Left kidney (tissue), 8 donors: ENCODE results near the gene SHF. TPM values are rescaled to one million over a fixed set of nuclear protein-coding genes. Genes with fewer than 3 reads are reported as not detected.
"Not testable (repeated sequence)": the region's sequence is repeated elsewhere in the genome, so short reads cannot be mapped to it uniquely, and the experiment has no call there.

Source experiments
- DNase-seq: peaks from one replicate; pipeline ENCODE4 v3.0.0-alpha.2; 2013
- long read RNA-seq, 8 donors: transcript quantifications; one replicate each; lab custom pipeline, GENCODE V29; 2026
- polyA plus RNA-seq: library from polyadenylated mRNA; unstranded; fragments of 120-200 nt; gene quantifications from one replicate; pipeline ENCODE4 v1.2.1, GENCODE V29; 2013; ENCODE audit not compliant: insufficient read length

The SHF gene
- polyA plus RNA-seq: 15.6 TPM
- long read RNA-seq, donor 1, partial matches to known transcripts: 0 of 3 reads
- long read RNA-seq, donor 1, other reads (novel, unspliced or antisense): 0 of 3 reads
- long read RNA-seq, donor 2, partial matches to known transcripts: 0 of 2 reads
- long read RNA-seq, donor 2, other reads (novel, unspliced or antisense): 0 of 2 reads
- long read RNA-seq, donor 3, partial matches to known transcripts: 0 of 2 reads
- long read RNA-seq, donor 3, other reads (novel, unspliced or antisense): 0 of 2 reads
- long read RNA-seq, donor 4: 0 reads
- long read RNA-seq, donor 5, partial matches to known transcripts: 0 of 1 reads
- long read RNA-seq, donor 5, other reads (novel, unspliced or antisense): 0 of 1 reads
- long read RNA-seq, donor 6, partial matches to known transcripts: 0 of 1 reads
- long read RNA-seq, donor 6, other reads (novel, unspliced or antisense): 0 of 1 reads
- long read RNA-seq, donor 7, partial matches to known transcripts: 0 of 3 reads
- long read RNA-seq, donor 7, other reads (novel, unspliced or antisense): 0 of 3 reads
- long read RNA-seq, donor 8, partial matches to known transcripts: 0 of 2 reads
- long read RNA-seq, donor 8, other reads (novel, unspliced or antisense): 0 of 2 reads

DNA sequence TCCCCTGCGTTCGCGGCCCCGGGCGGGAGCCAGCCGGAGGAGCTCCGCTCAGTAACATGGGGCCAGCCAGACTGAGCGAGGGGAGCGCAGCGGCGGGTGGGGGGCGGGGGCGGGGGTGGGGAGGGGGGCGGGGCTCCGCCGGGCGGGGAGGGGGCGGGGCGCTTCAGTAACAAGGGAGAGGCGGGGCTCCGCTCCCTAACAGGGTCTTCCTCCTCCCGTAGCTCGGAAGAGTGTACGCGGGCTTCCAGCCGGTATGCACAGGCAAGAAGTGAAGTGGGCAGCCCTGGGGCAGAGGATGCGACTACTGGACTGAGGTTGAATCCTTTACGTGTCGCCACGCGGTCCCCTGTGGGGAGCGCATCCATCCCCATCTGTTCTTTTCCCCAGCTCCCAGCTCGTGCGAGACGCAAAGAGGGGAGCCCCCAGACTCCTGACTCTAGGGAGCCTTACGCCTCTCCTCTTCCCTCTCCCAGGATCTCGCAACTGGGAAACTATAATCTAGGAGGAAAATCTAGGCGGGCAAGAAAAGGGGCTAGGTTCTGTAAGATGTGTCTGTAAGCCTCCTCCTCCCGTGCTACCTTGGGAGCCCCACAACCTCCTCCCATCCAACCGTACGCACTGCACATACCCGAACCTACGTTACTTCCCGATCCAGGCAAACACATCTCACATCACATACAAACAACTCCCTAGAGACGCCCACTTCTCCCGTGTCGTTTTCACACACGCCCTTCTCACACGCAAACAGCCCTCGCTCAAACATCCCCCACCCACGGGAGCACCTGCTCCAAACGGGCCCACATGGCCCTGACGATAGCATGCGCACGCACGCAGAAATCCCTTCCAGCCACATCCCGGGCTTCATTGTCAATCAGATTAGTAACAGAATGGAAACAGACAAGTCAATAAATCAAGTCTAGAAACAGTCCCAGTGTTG is at the start of gene SHF:
Gene SHF, minus strand, starts transcription at position 73 of the 937 bp plus-strand sequence. Its CDS starts 15 bp downstream, at position 58.
- peak; percentile 70 for DNase-seq

DNA sequence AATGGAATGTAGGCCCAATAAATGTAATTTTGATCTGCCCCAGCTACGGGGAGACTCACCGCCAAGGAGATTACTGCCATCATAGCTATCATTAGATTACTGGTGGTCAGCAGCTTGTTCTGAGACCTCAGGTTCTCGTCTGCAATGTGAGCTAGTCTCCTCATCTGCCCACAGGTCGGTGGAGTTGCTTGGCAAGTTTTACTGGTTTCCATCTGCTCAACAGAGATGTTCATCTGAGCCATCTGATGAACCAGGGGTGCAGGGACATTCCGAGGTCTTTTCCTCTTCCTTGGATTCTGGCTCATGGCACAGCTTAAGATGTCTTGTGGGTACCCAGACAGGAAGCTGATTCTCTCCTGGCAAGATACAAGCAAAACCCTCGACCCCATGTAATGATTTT is 49.0 kb upstream of the SHF start:
- DNase-seq: not testable (repeated sequence)

DNA sequence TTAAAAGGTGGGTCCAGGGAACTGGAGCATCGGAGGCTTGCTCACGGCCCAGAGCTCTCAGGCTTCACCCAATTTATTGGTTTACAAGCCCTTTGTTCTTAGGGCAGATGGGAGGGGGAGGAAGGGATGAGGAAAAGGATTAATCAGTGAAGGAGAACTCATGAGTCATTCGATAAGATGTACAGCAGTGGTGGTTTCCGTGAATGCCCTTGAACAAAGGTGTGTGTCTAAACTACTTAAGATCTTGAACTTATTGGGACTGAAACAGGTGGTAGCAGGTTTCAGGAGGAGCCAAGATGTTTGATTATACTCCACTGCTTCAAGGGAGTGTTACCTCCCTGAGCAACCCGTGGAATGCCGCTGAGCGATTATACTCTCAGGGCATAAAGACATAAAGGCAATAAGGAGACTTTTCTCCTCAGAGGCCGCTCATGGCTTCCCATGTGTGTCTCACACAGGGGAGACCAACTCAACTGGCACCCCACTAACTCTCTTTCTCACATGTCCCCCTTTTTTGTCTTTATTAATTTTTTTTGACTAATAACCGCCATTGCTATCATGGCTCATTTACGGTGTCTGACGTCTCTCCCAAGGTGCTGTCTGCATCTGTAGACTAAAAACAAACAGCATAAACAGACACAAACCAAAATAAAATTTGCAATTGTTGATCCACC is 46.9 kb upstream of the SHF start:
- DNase-seq: no peak

- no peak for DNase-seq
Observed at GRCh38 chr15:45231864-45232562, 44.2 kb upstream of the SHF start.

GRCh38 chr15:45231132-45231531 is 43.4 kb upstream of the SHF start:
- DNase-seq: no peak

DNA sequence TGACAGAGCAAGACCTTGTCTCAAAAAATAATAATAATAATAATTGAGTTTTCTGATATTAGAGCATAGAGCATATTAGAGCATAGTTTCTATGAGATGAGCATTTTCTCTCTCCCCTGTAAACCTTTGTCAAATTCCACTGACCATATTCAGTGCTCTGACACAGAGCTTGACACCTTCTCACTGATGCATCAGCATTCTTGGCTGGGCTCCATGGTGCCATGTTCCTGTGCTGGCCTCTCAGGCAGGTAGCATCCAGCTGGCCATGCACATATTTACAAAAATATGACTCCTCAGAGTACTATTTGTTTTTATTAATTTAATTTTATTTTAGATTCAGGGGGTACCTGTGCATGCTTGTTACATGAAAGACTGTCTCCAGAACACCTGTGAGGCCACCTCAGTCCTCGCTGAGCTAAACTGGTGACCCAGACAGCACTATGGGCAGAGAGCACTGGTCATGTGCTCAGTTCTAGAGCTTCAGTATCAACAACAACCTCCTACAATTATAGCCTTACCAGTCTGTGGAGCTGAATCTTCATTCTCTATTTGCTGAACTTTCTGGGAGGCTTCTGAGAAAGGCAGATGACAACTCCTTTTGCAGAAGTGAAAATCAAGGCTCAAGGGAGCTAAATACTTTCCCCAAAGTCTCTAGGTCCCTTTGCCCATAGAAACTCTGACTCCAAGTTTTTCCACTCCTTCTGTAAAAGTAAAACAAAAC is 42.6 kb upstream of the SHF start:
- DNase-seq: no peak

GRCh38 chr15:45228931-45229330 is 41.2 kb upstream of the SHF start:
- no peak for DNase-seq

DNA sequence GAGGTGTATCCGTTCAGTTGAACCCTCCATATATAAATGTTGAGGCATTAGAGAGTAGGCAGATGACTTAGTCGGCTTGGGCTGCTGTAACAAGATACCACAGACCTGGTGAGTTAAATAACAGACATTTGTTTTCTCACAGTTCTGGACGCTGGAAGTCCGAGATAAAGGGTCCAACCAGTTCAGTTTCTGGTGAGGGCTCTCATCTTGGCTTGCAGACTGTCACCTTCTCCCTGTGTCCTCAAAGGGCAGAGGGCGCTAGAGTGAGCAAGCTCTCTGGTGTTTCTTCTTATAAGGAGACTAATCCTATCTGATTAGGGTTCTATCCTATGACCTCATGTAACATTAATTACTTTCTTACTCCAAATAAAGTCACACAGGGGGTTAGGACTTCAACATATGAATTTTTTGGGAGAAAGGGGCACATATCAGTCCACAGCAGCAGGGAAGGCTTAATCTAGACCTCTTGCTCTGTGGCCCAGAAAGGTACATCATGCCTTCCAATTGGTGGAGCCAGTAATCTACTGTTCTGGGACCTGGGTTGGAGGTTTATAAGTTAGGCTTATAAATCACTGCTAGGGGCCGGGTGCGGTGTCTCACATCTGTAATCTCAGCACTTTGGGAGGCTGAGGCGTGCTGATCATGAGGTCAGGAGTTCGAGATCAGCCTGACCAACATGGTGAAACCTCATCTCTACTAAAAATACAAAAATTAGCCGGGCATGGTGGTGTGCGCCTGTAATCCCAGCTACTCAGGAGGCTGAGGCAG is 37.9 kb upstream of the SHF start:
- no peak for DNase-seq

DNA sequence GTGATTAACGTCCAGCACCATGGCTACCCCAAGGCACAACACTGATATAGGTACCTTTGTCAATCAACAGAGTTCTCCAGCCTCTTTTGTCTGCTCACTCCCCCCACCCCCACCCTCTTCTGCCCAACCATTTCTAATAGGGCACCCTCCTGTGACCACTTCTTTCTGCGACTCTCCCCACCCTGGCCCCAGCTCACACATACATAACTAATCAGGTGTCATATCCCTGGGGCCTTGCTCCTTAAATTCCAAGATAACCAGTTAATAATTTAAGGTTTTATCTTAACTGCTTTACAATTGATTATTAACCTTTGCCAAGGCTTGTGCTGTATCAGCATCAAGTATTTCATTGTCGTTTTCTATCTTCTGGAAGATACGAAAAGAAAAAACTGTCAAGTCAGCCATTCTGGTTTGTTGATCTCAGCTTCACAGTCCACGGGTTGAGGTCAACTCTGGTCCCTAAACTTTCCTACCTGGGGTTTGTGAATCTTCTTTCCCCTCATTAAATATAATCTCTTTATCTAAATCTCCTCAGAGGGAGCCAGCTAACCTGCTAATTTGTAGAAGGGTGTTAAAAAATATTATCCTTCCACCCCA is 37.0 kb upstream of the SHF start:
- no peak for DNase-seq

- DNase-seq: no peak
Observed at GRCh38 chr15:45221967-45222366, 34.2 kb upstream of the SHF start.

DNA sequence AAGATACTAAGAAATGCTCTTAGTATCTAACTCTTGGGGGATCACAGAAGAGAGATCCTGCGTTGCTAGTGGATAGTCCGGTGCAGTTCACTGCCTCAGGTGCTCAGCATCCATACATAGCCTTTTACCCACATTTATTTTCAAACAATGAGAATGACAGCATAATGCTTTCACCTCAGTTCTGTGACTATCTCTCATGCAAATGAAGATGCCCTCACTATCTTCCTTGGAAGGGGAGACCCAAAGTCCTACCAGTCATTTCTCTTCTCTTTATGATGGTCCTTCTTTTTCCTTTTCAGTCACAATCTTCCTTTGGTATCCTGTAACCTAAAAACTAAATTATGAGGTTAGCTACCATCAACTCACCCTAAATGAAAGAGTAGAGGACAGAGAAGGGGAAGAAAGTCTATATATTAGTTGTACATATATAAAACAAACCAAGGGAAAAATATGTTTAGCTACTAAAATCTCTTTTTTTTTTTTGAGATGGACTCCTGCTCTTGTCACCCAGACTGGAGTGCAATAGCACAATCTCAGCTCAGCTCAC is 33.4 kb upstream of the SHF start:
- DNase-seq: no peak

DNA sequence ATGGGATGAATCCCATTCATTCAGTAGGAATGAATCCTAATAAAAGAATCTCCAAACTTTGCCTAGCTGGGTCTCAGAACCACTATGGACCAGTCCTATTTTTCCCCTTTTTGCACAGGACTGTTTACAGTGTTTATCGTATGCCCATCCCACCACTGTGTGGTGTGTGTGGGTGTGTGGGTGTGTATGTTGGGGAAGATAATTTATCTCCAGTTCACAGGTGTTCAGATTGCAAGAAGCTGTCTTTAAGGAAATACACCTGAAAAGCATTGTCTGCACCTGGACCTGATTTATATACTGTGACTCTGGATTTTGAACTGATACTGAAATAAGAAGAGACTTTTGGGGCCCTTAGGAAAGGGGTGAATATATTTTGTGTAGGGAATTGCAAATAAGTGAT is 24.7 kb upstream of the SHF start:
- no peak for DNase-seq

DNA sequence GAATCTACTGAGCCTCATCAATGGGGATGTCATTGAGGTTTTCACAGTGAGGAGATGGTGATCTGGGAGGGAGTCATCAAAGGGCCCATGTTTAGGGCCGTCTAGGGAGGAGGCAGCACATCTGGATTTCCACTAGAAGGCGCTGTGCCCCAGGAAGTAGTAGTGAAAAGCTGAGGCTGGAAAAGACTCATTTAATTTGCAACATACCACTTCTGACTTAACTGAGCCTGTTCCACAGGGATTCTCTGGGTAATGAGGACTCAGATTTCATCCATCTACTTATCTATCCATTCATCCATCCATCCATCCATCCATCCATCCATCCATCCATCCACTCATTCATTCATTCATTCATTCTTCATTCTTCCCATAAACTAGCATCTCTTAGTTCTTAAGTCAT is 17.4 kb upstream of the SHF start:
- DNase-seq: peak; percentile 60

DNA sequence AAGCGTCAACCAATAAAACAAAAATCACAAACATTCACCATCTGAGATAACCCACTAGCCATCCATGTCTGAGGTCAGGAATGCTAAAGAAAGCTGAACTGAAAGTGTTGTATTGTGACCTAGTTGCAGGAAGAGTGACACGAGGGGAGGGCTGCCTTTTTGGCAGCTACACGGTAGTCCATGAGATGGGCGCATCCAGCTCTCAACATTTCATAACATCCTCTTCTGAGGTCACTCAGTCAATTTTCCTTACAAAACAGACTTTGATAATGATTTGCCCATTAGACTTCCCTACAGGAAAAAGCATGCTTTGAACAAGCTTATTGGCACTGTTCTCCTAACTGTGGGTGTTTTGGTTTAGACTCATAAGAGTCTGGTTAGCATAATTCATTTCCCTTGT is 15.4 kb upstream of the SHF start:
- DNase-seq: no peak

DNA sequence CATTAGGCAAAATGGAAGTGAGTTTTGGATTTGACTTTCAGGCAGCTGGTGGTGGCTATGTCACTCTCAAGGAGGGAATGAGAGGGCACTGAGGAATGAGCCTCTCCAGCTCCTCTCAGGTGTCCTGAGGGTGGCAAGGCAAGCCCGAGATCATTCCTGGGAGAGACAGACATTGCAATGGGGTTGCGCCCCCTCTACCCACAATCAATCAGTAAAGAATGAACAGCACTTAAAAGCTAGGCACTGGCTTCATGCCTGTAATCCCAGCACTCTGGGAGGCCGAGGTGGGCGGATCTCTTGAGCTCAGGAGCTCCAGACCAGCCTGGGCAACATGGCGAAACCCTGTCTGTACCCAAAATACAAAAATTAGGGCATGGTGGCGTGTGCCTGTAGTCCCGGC is 14.1 kb upstream of the SHF start:
- DNase-seq: no peak

GRCh38 chr15:45201557-45201859 is 13.7 kb upstream of the SHF start:
- DNase-seq: no peak

DNA sequence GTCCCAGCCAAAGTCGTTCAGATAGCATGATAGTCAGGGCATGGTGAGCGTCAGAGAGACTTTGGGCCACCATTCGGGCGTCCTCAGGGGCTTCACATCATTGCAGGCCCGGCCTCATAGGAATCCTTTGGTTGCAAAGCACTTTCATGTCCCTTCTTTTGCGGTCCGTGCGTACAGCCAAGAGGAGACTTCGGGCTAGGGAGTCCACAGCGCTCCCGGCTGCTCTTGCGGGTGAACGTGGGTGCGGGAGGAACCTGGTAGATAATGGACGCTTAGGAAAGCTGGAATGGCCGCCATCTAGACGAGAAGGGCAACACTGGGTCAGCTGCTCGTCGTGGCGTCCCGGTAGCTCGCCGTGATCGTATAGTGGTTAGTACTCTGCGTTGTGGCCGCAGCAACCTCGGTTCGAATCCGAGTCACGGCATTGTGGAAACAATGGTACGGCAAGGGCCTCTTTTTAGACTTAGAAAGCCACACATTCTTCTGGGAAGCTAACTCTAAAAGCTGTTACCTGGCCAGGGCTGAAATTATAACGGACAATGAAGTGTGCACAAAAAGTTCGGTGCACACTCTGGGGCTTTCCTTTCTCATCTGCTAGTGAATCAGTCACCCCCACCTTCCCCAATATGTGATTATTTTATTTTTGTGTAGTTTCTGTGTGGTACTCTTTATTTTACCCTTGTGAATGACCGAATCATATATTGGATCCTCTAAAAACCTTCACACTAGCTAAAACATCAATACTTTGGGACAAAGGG is 13.2 kb upstream of the SHF start:
- DNase-seq: peak; percentile 84

GRCh38 chr15:45200001-45200798 is 12.4 kb upstream of the SHF start:
- peak; percentile 95 for DNase-seq
